ENCODE data around the gene OLA1.

OLA1 gene

GRCh38 chr2:174184504-174184903 is 63.8 kb downstream of the OLA1 start:
- TF ChIP-seq FOXP2 (optimal IDR thresholded peaks at IDR 0.05; ENCODE audit: borderline replicate concordance, extremely low read depth, extremely low read length, insufficient read depth) (no peak), REST (IDR thresholded peaks at IDR 0.05; ENCODE audit: insufficient read depth in 1 of 2, low read depth in 2 of 2, low read length in 2 of 2) (no peak), TAF1 (IDR thresholded peaks at IDR 0.05; ENCODE audit: borderline replicate concordance, insufficient read depth, low read length) (no peak)

GRCh38 chr2:174183076-174183475 is 65.3 kb downstream of the OLA1 start:
- no peak for TF ChIP-seq SIN3A (IDR thresholded peaks at IDR 0.05; ENCODE audit: borderline replicate concordance, insufficient read depth, low read length)
- no peak for TF ChIP-seq REST (IDR thresholded peaks at IDR 0.05; ENCODE audit: insufficient read depth in 1 of 2, low read depth in 2 of 2, low read length in 2 of 2)
- TF ChIP-seq FOXP2 (optimal IDR thresholded peaks at IDR 0.05; ENCODE audit: borderline replicate concordance, extremely low read depth, extremely low read length, insufficient read depth): no peak
- TF ChIP-seq POLR2AphosphoS5 (IDR thresholded peaks at IDR 0.05; ENCODE audit: low read depth, low read length): no peak
- no peak for TF ChIP-seq TAF1 (IDR thresholded peaks at IDR 0.05; ENCODE audit: borderline replicate concordance, insufficient read depth, low read length)

- no peak for TF ChIP-seq REST (IDR thresholded peaks at IDR 0.05; ENCODE audit: insufficient read depth in 1 of 2, low read depth in 2 of 2, low read length in 2 of 2)
These were observed 67.0 kb downstream of the OLA1 start for GRCh38 chr2:174181368-174181767.

GRCh38 chr2:174180726-174181236 is 67.6 kb downstream of the OLA1 start:
- no peak for TF ChIP-seq TAF1 (IDR thresholded peaks at IDR 0.05; ENCODE audit: borderline replicate concordance, insufficient read depth, low read length)
- no peak for TF ChIP-seq POLR2AphosphoS5 (IDR thresholded peaks at IDR 0.05; ENCODE audit: low read depth, low read length)
- TF ChIP-seq FOXP2 (optimal IDR thresholded peaks at IDR 0.05; ENCODE audit: borderline replicate concordance, extremely low read depth, extremely low read length, insufficient read depth): no peak
- TF ChIP-seq SIN3A (IDR thresholded peaks at IDR 0.05; ENCODE audit: borderline replicate concordance, insufficient read depth, low read length): no peak
- no peak for TF ChIP-seq REST (IDR thresholded peaks at IDR 0.05; ENCODE audit: insufficient read depth in 1 of 2, low read depth in 2 of 2, low read length in 2 of 2)

- no peak for TF ChIP-seq SIN3A (IDR thresholded peaks at IDR 0.05; ENCODE audit: borderline replicate concordance, insufficient read depth, low read length)
- no peak for TF ChIP-seq REST (IDR thresholded peaks at IDR 0.05; ENCODE audit: insufficient read depth in 1 of 2, low read depth in 2 of 2, low read length in 2 of 2)
- no peak for TF ChIP-seq FOXP2 (optimal IDR thresholded peaks at IDR 0.05; ENCODE audit: borderline replicate concordance, extremely low read depth, extremely low read length, insufficient read depth)
- no peak for TF ChIP-seq POLR2AphosphoS5 (IDR thresholded peaks at IDR 0.05; ENCODE audit: low read depth, low read length)
- TF ChIP-seq TAF1 (IDR thresholded peaks at IDR 0.05; ENCODE audit: borderline replicate concordance, insufficient read depth, low read length): no peak
These were observed 68.1 kb downstream of the OLA1 start for GRCh38 chr2:174180165-174180724.

Measured in PFSK-1 (cell line).